CD4-positive, alpha-beta T cell treated with Interleukin-6 at 100 ng/mL for 8 hours (primary cell): ENCODE results near the gene AZGP1.
"Not testable (repeated sequence)": the region's sequence is repeated elsewhere in the genome, so short reads cannot be mapped to it uniquely, and the experiment has no call there.

Experiments used
- DNase-seq: peaks from one replicate; pipeline ENCODE4 v3.0.0-alpha.2; 2020; ENCODE audit warnings: mixed read lengths, low spot score

Gene AZGP1

GRCh38 chr7:99975782-99976521, at the start of gene AZGP1:
Gene AZGP1 (minus strand): TSS chr7:99976031. CDS start chr7:99976020, 11 bp downstream.
- DNase-seq = no peak

GRCh38 chr7:100024020-100024619, 48.3 kb upstream of the AZGP1 start:
- no peak for DNase-seq

GRCh38 chr7:100023526-100023925, 47.7 kb upstream of the AZGP1 start:
- no peak for DNase-seq

- DNase-seq = no peak
Measured at GRCh38 chr7:100022621-100023020, 46.8 kb upstream of the AZGP1 start.

GRCh38 chr7:100021297-100021696, 45.5 kb upstream of the AZGP1 start:
- DNase-seq = no peak

- DNase-seq = no peak
Measured at GRCh38 chr7:100019908-100020307, 44.1 kb upstream of the AZGP1 start.

- DNase-seq = no peak
Measured at GRCh38 chr7:100017875-100018274, 42.0 kb upstream of the AZGP1 start.

- no peak for DNase-seq
Measured at GRCh38 chr7:100017300-100017699, 41.5 kb upstream of the AZGP1 start.

- DNase-seq = no peak
Measured at GRCh38 chr7:100016215-100016901, 40.5 kb upstream of the AZGP1 start.

- peak; percentile 84 for DNase-seq
Measured at GRCh38 chr7:100015232-100016214, 39.7 kb upstream of the AZGP1 start, which contains the start of gene ZKSCAN1. Gene ZKSCAN1 (plus strand): TSS chr7:100015596. CDS start chr7:100023507, 7,911 bp downstream.

- peak; percentile 14 for DNase-seq
Measured at GRCh38 chr7:100013328-100013676, 37.5 kb upstream of the AZGP1 start.

- not testable (repeated sequence) for DNase-seq
Measured at GRCh38 chr7:100012385-100013327, 36.8 kb upstream of the AZGP1 start.

GRCh38 chr7:100011516-100011915, 35.7 kb upstream of the AZGP1 start:
- DNase-seq = no peak

- no peak for DNase-seq
Measured at GRCh38 chr7:100010901-100011300, 35.1 kb upstream of the AZGP1 start.

GRCh38 chr7:100009952-100010351, 34.1 kb upstream of the AZGP1 start:
- DNase-seq = not testable (repeated sequence)

- no peak for DNase-seq
Measured at GRCh38 chr7:100008525-100008924, 32.7 kb upstream of the AZGP1 start.

GRCh38 chr7:100007887-100008286, 32.1 kb upstream of the AZGP1 start:
- DNase-seq = no peak

- DNase-seq = no peak
Measured at GRCh38 chr7:100003711-100004661, 28.2 kb upstream of the AZGP1 start.

GRCh38 chr7:100000239-100000638, 24.4 kb upstream of the AZGP1 start:
- DNase-seq = no peak
